ENCODE results near the gene AQP3.
"Not testable (repeated sequence)": the region's sequence is repeated elsewhere in the genome, so short reads cannot be mapped to it uniquely, and the experiment has no call there.

AQP3 gene

DNA sequence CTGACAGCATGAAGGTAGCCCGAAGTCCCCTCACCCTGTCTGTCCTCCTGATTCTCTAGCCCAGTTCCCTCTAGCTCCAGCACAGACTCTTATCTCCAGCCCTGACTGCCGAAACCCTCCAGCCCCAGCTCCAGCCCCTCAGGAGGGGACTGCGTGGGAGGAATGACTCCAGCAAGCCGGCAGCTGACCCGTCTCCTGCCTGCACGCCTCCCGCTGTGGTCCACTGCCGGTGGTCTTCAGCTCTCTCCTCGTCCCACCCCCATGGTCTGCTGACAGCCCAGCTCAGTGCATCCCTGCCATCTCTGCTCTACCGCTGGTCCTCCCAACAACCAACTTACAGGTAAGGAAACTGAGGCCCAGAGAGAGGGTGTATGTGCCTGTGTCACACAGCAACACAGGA lies 45.6 kb downstream of the AQP3 start:
- not testable (repeated sequence) for H3K9me3 Mint-ChIP-seq; H3K27ac Mint-ChIP-seq; H3K27me3 Mint-ChIP-seq (ENCODE audit: low read depth); H3K4me1 Mint-ChIP-seq (ENCODE audit: low read depth); H3K4me3 Mint-ChIP-seq; H3K36me3 Mint-ChIP-seq (ENCODE audit: low read depth); DNase-seq (ENCODE audit: low spot score)

DNA sequence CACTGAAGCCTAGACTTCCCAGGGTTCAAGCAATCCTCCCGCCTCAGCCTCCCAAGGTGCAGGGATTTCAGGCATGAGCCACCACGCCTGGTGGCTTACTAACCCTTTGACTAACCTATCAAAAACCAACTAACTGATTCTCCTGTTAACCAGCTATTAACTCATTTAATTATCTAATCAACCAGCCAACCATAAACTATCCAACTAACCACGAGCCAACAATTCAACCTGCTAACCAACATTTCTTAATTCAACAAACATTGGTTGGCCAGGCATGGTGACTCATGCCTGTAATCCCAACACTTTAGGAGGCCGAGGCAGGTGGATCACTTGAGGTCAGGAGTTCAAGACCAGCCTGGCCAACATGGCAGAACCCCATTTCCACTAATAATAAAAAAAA lies 48.3 kb downstream of the AQP3 start:
- H3K36me3 Mint-ChIP-seq (ENCODE audit: low read depth); H3K4me1 Mint-ChIP-seq (ENCODE audit: low read depth); H3K27me3 Mint-ChIP-seq (ENCODE audit: low read depth); H3K27ac Mint-ChIP-seq; H3K4me3 Mint-ChIP-seq; DNase-seq (ENCODE audit: low spot score); H3K9me3 Mint-ChIP-seq: not testable (repeated sequence)

DNA sequence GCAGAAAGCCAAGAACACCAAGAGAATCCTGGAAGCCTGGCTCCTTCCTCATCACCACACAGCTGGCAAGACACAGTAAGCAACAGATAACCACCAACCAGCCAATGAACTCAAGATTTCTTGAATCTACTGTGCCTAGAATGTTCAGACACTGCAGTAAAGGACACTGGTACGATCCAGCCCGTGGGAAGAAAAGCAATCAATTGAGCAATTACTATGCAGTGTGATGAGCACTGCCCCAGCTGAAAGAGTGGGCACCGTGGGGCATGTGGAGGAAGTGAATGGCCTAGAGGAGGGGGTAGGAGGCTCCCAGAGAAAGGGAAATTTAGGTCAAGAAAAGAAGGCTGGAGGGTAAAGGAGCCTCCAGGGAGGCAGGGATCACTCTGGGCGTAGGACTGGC lies 49.6 kb downstream of the AQP3 start:
- not testable (repeated sequence) for H3K4me1 Mint-ChIP-seq (ENCODE audit: low read depth); H3K27me3 Mint-ChIP-seq (ENCODE audit: low read depth); H3K36me3 Mint-ChIP-seq (ENCODE audit: low read depth); H3K27ac Mint-ChIP-seq; H3K9me3 Mint-ChIP-seq; DNase-seq (ENCODE audit: low spot score); H3K4me3 Mint-ChIP-seq

DNA sequence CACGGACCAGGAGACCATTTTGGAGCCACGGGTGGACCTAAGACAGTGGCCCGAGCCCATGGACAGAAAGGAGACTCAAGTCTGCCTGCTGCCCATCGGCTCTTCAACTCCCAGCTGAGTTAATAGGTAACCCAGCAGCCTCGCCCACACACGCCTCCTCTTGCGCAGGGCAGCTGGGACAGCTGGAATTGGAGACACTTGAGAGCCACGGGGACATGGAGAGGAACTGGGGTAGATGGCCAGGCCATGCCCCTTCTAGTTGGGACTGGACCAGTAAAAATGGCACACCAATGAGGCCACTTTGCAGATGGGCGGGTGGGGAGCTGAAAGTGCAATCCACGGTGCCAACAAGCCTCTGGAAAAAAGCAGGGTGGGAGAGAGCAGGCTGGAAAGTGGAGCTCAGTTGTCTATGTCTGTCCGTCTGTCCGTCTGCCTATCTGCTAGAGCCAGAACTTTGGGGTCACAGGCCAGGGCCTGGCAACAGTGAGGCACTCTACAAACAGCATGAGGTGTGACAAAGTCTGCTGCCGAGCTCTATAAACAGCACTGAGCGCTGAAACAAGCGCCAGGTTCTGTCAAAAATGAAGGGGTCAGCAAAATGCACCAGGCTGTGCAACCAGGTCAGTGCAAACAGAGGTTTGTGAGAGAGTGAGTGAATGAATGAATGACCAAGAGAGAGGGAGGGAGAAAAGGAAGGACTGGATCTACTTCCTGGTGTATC lies 52.1 kb downstream of the AQP3 start:
- H3K9me3 Mint-ChIP-seq; H3K4me3 Mint-ChIP-seq; H3K36me3 Mint-ChIP-seq (ENCODE audit: low read depth); DNase-seq (ENCODE audit: low spot score); H3K27ac Mint-ChIP-seq; H3K27me3 Mint-ChIP-seq (ENCODE audit: low read depth); H3K4me1 Mint-ChIP-seq (ENCODE audit: low read depth): not testable (repeated sequence)

DNA sequence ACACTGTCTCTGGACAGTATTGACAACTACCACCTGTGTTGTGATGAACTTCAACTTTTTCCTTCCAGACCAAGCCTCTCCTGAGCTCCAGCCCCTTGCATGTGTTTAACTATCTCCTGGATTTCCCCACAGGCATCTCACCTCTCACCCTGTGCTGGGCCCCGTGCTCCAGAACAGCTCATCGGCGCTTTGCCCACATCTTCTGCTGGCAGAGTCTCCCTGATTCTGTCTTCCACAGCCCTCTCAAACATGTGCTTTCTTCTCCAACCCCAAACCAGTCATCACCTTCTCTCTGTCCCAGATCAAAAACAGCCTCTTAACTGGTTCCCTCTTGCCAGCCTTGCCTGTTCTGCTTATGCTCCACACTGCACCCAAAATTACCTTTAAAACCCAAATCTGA lies 53.4 kb downstream of the AQP3 start:
- H3K27ac Mint-ChIP-seq; H3K36me3 Mint-ChIP-seq (ENCODE audit: low read depth); H3K9me3 Mint-ChIP-seq; H3K27me3 Mint-ChIP-seq (ENCODE audit: low read depth); DNase-seq (ENCODE audit: low spot score); H3K4me1 Mint-ChIP-seq (ENCODE audit: low read depth); H3K4me3 Mint-ChIP-seq: not testable (repeated sequence)

DNA sequence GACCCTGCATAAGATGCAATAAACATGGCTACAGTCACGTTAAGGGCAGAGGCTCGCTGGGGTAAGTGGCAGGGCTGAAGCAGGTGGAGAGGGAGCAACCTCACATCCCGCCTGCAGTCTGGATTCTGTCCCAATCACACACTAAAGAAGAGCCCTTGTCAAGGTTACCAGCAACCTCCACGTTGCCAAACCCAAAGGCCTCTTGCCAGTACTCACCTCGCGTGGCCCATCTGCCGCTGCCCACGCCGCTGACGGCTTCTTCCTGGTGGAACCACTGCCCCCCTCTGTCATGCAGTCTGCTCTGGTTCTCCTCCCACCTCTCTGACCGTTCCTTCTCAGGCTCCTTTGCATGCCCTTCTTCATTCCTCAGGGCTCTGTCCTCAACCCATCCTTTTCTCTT lies 53.8 kb downstream of the AQP3 start:
- no peak overlapping the region for H3K27ac Mint-ChIP-seq
- no peaks in the 10 kb centered on the region for H3K4me1 Mint-ChIP-seq (ENCODE audit: low read depth)
- H3K36me3 Mint-ChIP-seq (ENCODE audit: low read depth), result no peaks in the 10 kb centered on the region
- no peaks in the 10 kb centered on the region for H3K9me3 Mint-ChIP-seq
- H3K4me3 Mint-ChIP-seq, result no peak overlapping the region
- no peaks in the 10 kb centered on the region for H3K27me3 Mint-ChIP-seq (ENCODE audit: low read depth)
- DNase-seq (ENCODE audit: low spot score), result no peak

DNA sequence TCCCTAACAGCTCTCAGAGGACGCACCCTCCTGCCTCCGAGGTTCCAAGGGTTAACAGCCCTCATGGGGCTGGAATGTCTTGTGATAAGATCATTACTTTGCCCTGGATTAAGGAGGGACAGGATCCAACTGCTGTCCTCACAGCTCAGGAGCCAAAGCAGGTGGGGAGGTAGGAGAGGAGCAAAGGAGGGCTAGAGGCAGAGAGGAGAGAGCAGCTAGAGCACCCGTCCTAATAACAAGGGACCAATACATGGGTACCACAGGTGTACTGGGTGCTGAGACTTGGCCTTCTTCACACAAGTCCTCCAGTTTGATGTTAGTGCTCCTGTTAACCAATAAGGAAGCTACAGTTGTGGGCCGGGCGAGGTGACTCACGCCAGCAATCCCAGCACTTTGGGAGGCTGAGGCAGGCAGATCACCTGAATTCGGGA lies 54.8 kb downstream of the AQP3 start:
- not testable (repeated sequence) for H3K27me3 Mint-ChIP-seq (ENCODE audit: low read depth); H3K36me3 Mint-ChIP-seq (ENCODE audit: low read depth); H3K27ac Mint-ChIP-seq; H3K4me3 Mint-ChIP-seq; DNase-seq (ENCODE audit: low spot score); H3K9me3 Mint-ChIP-seq; H3K4me1 Mint-ChIP-seq (ENCODE audit: low read depth)
